Parathyroid adenoma (tissue), 2 donors: Measurements from ENCODE around the gene CBR1.

Experiments used
- H2AFZ ChIP-seq: fragments of 300-600 bp; sonication (generic); one replicate; pipeline ENCODE4 v1.7.0; 2017; ENCODE audit warnings: antibody characterized with exemption, mild to moderate bottlenecking
- H3K27ac ChIP-seq: fragments of 300-600 bp; sonication (generic); one replicate; pipeline ENCODE4 v1.7.0; 2017
- H3K27me3 ChIP-seq: fragments of 300-600 bp; sonication (generic); one replicate; pipeline ENCODE4 v1.7.0; 2017; ENCODE audit warnings: low read length; ENCODE audit not compliant: control insufficient read depth, insufficient read depth
- H3K36me3 ChIP-seq: fragments of 300-600 bp; sonication (generic); one replicate; pipeline ENCODE4 v1.7.0; 2017; ENCODE audit warnings: low read length; ENCODE audit not compliant: control insufficient read depth, insufficient read depth
- H3K4me1 ChIP-seq: fragments of 300-600 bp; sonication (generic); one replicate; pipeline ENCODE4 v1.7.0; 2017; ENCODE audit warnings: control low read depth
- H3K4me2 ChIP-seq: fragments of 300-600 bp; sonication (generic); one replicate; pipeline ENCODE4 v1.7.0; 2017; ENCODE audit warnings: low read length
- H3K4me3 ChIP-seq: fragments of 300-600 bp; sonication (generic); one replicate; pipeline ENCODE4 v1.7.0; 2017; ENCODE audit warnings: low read depth, low read length
- H3K79me2 ChIP-seq: fragments of 300-600 bp; sonication (generic); one replicate; pipeline ENCODE4 v1.7.0; 2017; ENCODE audit warnings: control low read depth
- H3K9ac ChIP-seq: fragments of 300-600 bp; sonication (generic); one replicate; pipeline ENCODE4 v1.7.0; 2017; ENCODE audit warnings: mild to moderate bottlenecking
- H3K9me3 ChIP-seq: fragments of 300-600 bp; sonication (generic); one replicate; pipeline ENCODE4 v1.7.0; 2017; ENCODE audit warnings: low read length; ENCODE audit not compliant: control insufficient read depth
- TF ChIP-seq, protein P1 (sequence below): fragments of 300-600 bp; sonication (generic); IDR thresholded peaks from one replicate; pipeline ENCODE4 v1.7.0; 2017; ENCODE audit warnings: antibody characterized with exemption, mild to moderate bottlenecking
- donor health status: primary hyperparathyroidism.

The CBR1 gene

GRCh38 chr21:36120304-36120888 is 50.6 kb downstream of the CBR1 start:
- Histone ChIP-seq H3K79me2 (no peaks in the 10 kb centered on the region), H3K9ac (no peak overlapping the region), H3K9me3 (no peaks in the 10 kb centered on the region), H3K27ac (no peak overlapping the region), H3K4me1 (no peaks in the 10 kb centered on the region), H3K27me3 (no peaks in the 10 kb centered on the region), H3K4me3 (no peak overlapping the region), H3K4me2 (no peak overlapping the region), H3K36me3 (no peaks in the 10 kb centered on the region), H2AFZ (no peak overlapping the region)
- TF ChIP-seq, protein P1, sequence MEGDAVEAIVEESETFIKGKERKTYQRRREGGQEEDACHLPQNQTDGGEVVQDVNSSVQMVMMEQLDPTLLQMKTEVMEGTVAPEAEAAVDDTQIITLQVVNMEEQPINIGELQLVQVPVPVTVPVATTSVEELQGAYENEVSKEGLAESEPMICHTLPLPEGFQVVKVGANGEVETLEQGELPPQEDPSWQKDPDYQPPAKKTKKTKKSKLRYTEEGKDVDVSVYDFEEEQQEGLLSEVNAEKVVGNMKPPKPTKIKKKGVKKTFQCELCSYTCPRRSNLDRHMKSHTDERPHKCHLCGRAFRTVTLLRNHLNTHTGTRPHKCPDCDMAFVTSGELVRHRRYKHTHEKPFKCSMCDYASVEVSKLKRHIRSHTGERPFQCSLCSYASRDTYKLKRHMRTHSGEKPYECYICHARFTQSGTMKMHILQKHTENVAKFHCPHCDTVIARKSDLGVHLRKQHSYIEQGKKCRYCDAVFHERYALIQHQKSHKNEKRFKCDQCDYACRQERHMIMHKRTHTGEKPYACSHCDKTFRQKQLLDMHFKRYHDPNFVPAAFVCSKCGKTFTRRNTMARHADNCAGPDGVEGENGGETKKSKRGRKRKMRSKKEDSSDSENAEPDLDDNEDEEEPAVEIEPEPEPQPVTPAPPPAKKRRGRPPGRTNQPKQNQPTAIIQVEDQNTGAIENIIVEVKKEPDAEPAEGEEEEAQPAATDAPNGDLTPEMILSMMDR = no peak
